Ishikawa (cell line): Measurements from ENCODE around the gene GDPD5.

Experiments used
- CEBPB ChIP-seq: IDR thresholded peaks from 2 replicates; pipeline ENCODE4 v1.6.1; 2012
- CREB1 ChIP-seq: IDR thresholded peaks from 2 replicates; pipeline ENCODE4 v1.6.1; 2012; ENCODE audit warnings: low read depth
- EGR1 ChIP-seq: IDR thresholded peaks from 2 replicates; pipeline ENCODE4 v1.6.1; 2012
- EP300 ChIP-seq: IDR thresholded peaks from 2 replicates; pipeline ENCODE4 v1.6.1; 2012; ENCODE audit warnings: borderline replicate concordance
- FOXM1 ChIP-seq: IDR thresholded peaks from 2 replicates; pipeline ENCODE4 v1.6.1; 2012; ENCODE audit warnings: low read depth, borderline replicate concordance
- NFIC ChIP-seq: IDR thresholded peaks from 2 replicates; pipeline ENCODE4 v1.6.1; 2012
- RAD21 ChIP-seq: IDR thresholded peaks from 2 replicates; pipeline ENCODE4 v1.6.1; 2012; ENCODE audit warnings: low read depth
- TAF1 ChIP-seq: IDR thresholded peaks from 2 replicates; pipeline ENCODE4 v1.6.1; 2012; ENCODE audit warnings: low read depth, mild to moderate bottlenecking
- TCF12 ChIP-seq: IDR thresholded peaks from 2 replicates; pipeline ENCODE4 v1.6.1; 2012; ENCODE audit warnings: low read depth
- TEAD4 ChIP-seq: IDR thresholded peaks from 2 replicates; pipeline ENCODE4 v1.6.1; 2012
- ZBTB7A ChIP-seq: IDR thresholded peaks from 2 replicates; pipeline ENCODE4 v1.6.1; 2012; ENCODE audit warnings: low read depth
- TF ChIP-seq, protein P1 (sequence below): IDR thresholded peaks from 2 replicates; pipeline ENCODE4 v1.6.1; 2012

DNA sequence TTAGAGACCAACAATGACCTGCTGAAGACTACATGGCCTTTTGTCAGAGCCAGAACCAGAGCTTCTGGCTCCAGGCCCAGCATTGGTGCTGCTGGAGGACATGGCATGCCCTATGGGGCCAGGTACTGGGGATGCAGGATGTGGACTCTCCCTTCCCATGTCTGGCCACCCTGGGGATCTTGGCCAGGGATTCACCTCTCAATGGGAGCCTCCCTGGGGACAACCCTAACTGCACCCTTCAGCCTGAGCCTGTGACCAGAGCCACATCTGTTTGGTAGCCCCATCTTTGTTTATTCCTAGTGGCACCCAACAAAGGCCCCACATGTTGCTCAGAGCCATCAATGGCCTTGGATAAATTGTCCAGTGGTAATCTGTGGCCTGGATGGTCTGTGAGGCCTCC, 98.6 kb downstream of the GDPD5 start:
- TF ChIP-seq TCF12 (no peak), TAF1 (no peak), EP300 (no peak), RAD21 (no peak), NFIC (no peak), TEAD4 (no peak), CEBPB (no peak), CREB1 (no peak), FOXM1 (no peak), ZBTB7A (no peak), EGR1 (no peak)
- TF ChIP-seq, protein P1, sequence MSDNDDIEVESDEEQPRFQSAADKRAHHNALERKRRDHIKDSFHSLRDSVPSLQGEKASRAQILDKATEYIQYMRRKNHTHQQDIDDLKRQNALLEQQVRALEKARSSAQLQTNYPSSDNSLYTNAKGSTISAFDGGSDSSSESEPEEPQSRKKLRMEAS: no peak
